D721Med (cell line): ENCODE results near the gene KIF2A.

Experiments used
- DNase-seq: peaks from one replicate; pipeline ENCODE4 v3.0.0; 2011; ENCODE audit warnings: low spot score; ENCODE audit not compliant: insufficient read length
- FAIRE-seq: peaks from 2 replicates; lab custom pipeline; 2011; peaks lifted over from hg19 to GRCh38; lab: Jason Lieb, UNC
- CTCF ChIP-seq: IDR thresholded peaks from 2 replicates; pipeline ENCODE4 v1.5.1; 2012; ENCODE audit warnings: mild to moderate bottlenecking, control low read depth; ENCODE audit not compliant: insufficient read depth; ENCODE audit errors: missing control alignments

Gene KIF2A

GRCh38 chr5:62326702-62327101 lies 20.7 kb downstream of the KIF2A start:
- DNase-seq (no peak), FAIRE-seq (no peak)
- no peak for TF ChIP-seq CTCF

GRCh38 chr5:62327138-62328053 lies 21.4 kb downstream of the KIF2A start:
- no peak for FAIRE-seq

GRCh38 chr5:62328772-62329491 lies 22.9 kb downstream of the KIF2A start:
- FAIRE-seq (no peak), DNase-seq (no peak)
- no peak for TF ChIP-seq CTCF

More at GRCh38 chr5:62327138-62328053, 21.4 kb downstream of the KIF2A start:
- no peak for TF ChIP-seq CTCF
- DNase-seq, result no peak

- no peak for TF ChIP-seq CTCF
- FAIRE-seq (no peak), DNase-seq (no peak)
Observed at GRCh38 chr5:62330302-62330701, 24.3 kb downstream of the KIF2A start.

- no peak for FAIRE-seq
- TF ChIP-seq CTCF, result no peak
- no peak for DNase-seq
Observed at GRCh38 chr5:62331921-62332320, 25.9 kb downstream of the KIF2A start.

- TF ChIP-seq CTCF, result no peak
- FAIRE-seq (no peak), DNase-seq (no peak)
Observed at GRCh38 chr5:62333250-62333794, 27.3 kb downstream of the KIF2A start.
